Esophagus (tissue), 2 donors: ENCODE measurements around the gene FBXO33. TPM values are rescaled to one million over a fixed set of nuclear protein-coding genes. Genes with fewer than 3 reads are reported as not detected.
A peak's percentile ranks its signal among the peaks of the same experiment; 100 is the strongest.

Experiments used
- H3K27ac ChIP-seq, 2 donors: one replicate each; pipeline ENCODE4 v1.5.1; 2013; ENCODE audit warnings: low read depth in 2 of 2, mild to moderate bottlenecking in 2 of 2, inconsistent platforms in 1 of 2, low read length in 1 of 2, moderate library complexity in 1 of 2
- H3K27me3 ChIP-seq, 2 donors: one replicate each; pipeline ENCODE4 v1.6.1; 2013; ENCODE audit warnings: low read length in 2 of 2, control low read depth in 1 of 2, mild to moderate bottlenecking in 1 of 2; ENCODE audit not compliant: insufficient read depth in 2 of 2, control insufficient read depth in 1 of 2
- H3K36me3 ChIP-seq, 2 donors: one replicate each; pipeline ENCODE4 v1.6.1; 2013; ENCODE audit warnings: low read length in 1 of 2; ENCODE audit not compliant: control insufficient read depth in 2 of 2, insufficient read depth in 2 of 2
- H3K4me1 ChIP-seq, 2 donors: one replicate each; pipeline ENCODE4 v1.6.1; 2013; ENCODE audit warnings: low read length in 1 of 2; ENCODE audit not compliant: control insufficient read depth in 2 of 2, insufficient read depth in 2 of 2
- H3K4me3 ChIP-seq, 2 donors: one replicate each; pipeline ENCODE4 v1.5.1; 2013; ENCODE audit warnings: low read length in 2 of 2, mild to moderate bottlenecking in 2 of 2, low read depth in 1 of 2, moderate library complexity in 1 of 2
- H3K9me3 ChIP-seq, 2 donors: one replicate each; pipeline ENCODE4 v1.6.1; 2013; ENCODE audit warnings: mild to moderate bottlenecking in 2 of 2, low read depth in 1 of 2, low read length in 1 of 2, moderate library complexity in 1 of 2; ENCODE audit not compliant: control insufficient read depth in 2 of 2, insufficient read depth in 1 of 2
- WGBS, 2 donors: extraction: QIAGEN DNeasy Blood & Tissue Kit; methylation state at CpG; one replicate each; pipeline ENCODE4 v1.1.7; 2013; 5-methylcytosine and 5-hydroxymethylcytosine counted together
- polyA plus RNA-seq, 2 donors: library from polyadenylated mRNA; stranded (reverse); fragments of 200-250 nt; gene quantifications; one replicate each; pipeline ENCODE4 v1.2.3, GENCODE V29; 2013
- donor health status: healthy with polysubstance abuse.
- donor health status: Bipolar disorder and iron deficiency.

FBXO33 gene
- polyA plus RNA-seq, 2 donors = 2.6 to 3.6 TPM

- Histone ChIP-seq H3K36me3 (no peaks in the 10 kb centered on the region), H3K4me1 (no peaks in the 10 kb centered on the region), H3K27me3 (no peaks in the 10 kb centered on the region), H3K27ac (no peak overlapping the region), H3K4me3 (no peak overlapping the region), H3K9me3 (peaks cover 0 to 5% of the 10 kb centered on the region in 2 donors)
- 98 to 100% methylated on average over 2 of the region's 2 CpGs for WGBS, 2 donors
Measured at GRCh38 chr14:39417014-39417413, 15.2 kb downstream of the FBXO33 start.

- Histone ChIP-seq H3K27me3 (no peaks in the 10 kb centered on the region), H3K4me3 (no peak overlapping the region), H3K9me3 (peaks cover 0 to 5% of the 10 kb centered on the region in 2 donors), H3K36me3 (no peaks in the 10 kb centered on the region), H3K4me1 (no peaks in the 10 kb centered on the region), H3K27ac (no peak overlapping the region)
- 100% methylated on average over 1 of the region's 1 CpG for WGBS, 2 donors
Measured at GRCh38 chr14:39416072-39416471, 16.2 kb downstream of the FBXO33 start.

GRCh38 chr14:39406560-39406959 lies 25.7 kb downstream of the FBXO33 start:
- no peaks in the 10 kb centered on the region for H3K9me3 ChIP-seq
- H3K27me3 ChIP-seq = no peaks in the 10 kb centered on the region
- no peak overlapping the region for H3K27ac ChIP-seq
- no peaks in the 10 kb centered on the region for H3K4me1 ChIP-seq
- H3K36me3 ChIP-seq = no peaks in the 10 kb centered on the region
- WGBS, 2 donors = 75 to 90% methylated on average over 3 of the region's 3 CpGs
- H3K4me3 ChIP-seq = no peak overlapping the region

GRCh38 chr14:39398382-39398781 lies 33.9 kb downstream of the FBXO33 start:
- Histone ChIP-seq H3K4me3 (no peak overlapping the region), H3K36me3 (peaks cover 5 to 8% of the 10 kb centered on the region in 2 donors), H3K27me3 (no peaks in the 10 kb centered on the region), H3K9me3 (no peaks in the 10 kb centered on the region), H3K4me1 (no peaks in the 10 kb centered on the region), H3K27ac (no peak overlapping the region)
- WGBS, 2 donors = 79 to 88% methylated on average over 6 of the region's 6 CpGs

GRCh38 chr14:39396448-39396847 lies 35.8 kb downstream of the FBXO33 start:
- Histone ChIP-seq H3K27me3 (no peaks in the 10 kb centered on the region), H3K4me3 (no peak overlapping the region), H3K36me3 (peaks cover 4 to 8% of the 10 kb centered on the region in 2 donors), H3K4me1 (no peaks in the 10 kb centered on the region), H3K27ac (no peak overlapping the region), H3K9me3 (no peaks in the 10 kb centered on the region)

- 73 to 88% methylated on average over 4 of the region's 4 CpGs for WGBS, 2 donors
- H3K4me3 ChIP-seq = no peak overlapping the region
- no peaks in the 10 kb centered on the region for H3K9me3 ChIP-seq
- H3K36me3 ChIP-seq = peaks cover 3 to 8% of the 10 kb centered on the region in 2 donors
- no peak overlapping the region for H3K27ac ChIP-seq
- H3K27me3 ChIP-seq = no peaks in the 10 kb centered on the region
- no peaks in the 10 kb centered on the region for H3K4me1 ChIP-seq
Measured at GRCh38 chr14:39395555-39396254, 36.5 kb downstream of the FBXO33 start.

GRCh38 chr14:39393289-39393688 lies 38.9 kb downstream of the FBXO33 start:
- Histone ChIP-seq H3K36me3 (peaks cover 0 to 5% of the 10 kb centered on the region in 2 donors), H3K4me3 (no peak overlapping the region), H3K27ac (peak overlapping the region in 1 of 2 donors; percentile 39), H3K27me3 (no peaks in the 10 kb centered on the region), H3K4me1 (no peaks in the 10 kb centered on the region), H3K9me3 (no peaks in the 10 kb centered on the region)
- WGBS, 2 donors = 30 to 39% methylated on average over 1 of the region's 1 CpG

GRCh38 chr14:39384177-39384576 lies 48.1 kb downstream of the FBXO33 start:
- Histone ChIP-seq H3K9me3 (no peaks in the 10 kb centered on the region), H3K36me3 (no peaks in the 10 kb centered on the region), H3K27me3 (no peaks in the 10 kb centered on the region), H3K4me3 (no peak overlapping the region), H3K27ac (no peak overlapping the region), H3K4me1 (no peaks in the 10 kb centered on the region)
- 82 to 84% methylated on average over 4 of the region's 4 CpGs for WGBS, 2 donors

- 75 to 80% methylated on average over 1 of the region's 1 CpG for WGBS, 2 donors
- H3K9me3 ChIP-seq = no peaks in the 10 kb centered on the region
- H3K4me3 ChIP-seq = no peak overlapping the region
- H3K27me3 ChIP-seq = no peaks in the 10 kb centered on the region
- no peaks in the 10 kb centered on the region for H3K36me3 ChIP-seq
- no peak overlapping the region for H3K27ac ChIP-seq
- H3K4me1 ChIP-seq = no peaks in the 10 kb centered on the region
Measured at GRCh38 chr14:39383741-39384140, 48.5 kb downstream of the FBXO33 start.

GRCh38 chr14:39383026-39383660 lies 49.1 kb downstream of the FBXO33 start:
- Histone ChIP-seq H3K4me1 (no peaks in the 10 kb centered on the region), H3K4me3 (no peak overlapping the region), H3K36me3 (no peaks in the 10 kb centered on the region), H3K9me3 (no peaks in the 10 kb centered on the region), H3K27me3 (no peaks in the 10 kb centered on the region), H3K27ac (no peak overlapping the region)
- 73 to 74% methylated on average over 1 of the region's 1 CpG for WGBS, 2 donors
